Measurements from ENCODE around the gene TNFSF8.

DNA sequence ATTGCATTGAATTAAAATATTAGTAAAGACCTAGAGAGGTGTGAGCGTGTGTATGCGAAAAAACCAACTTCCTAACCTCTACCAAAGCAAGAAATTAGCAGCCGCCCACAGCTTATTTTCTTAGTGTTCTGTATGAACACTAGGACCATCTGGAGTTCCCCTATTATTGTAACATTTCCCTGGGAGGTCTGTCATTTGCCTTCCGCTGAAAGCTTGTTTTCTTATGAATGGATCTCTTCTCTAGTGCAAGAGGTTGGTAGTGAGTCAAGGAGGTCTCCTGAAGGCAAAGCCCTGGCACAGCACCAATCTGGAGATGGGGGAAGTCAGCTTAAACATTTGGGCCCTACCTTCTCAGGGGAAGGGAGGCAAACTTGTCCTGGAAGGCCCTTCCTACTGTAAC lies 10.8 kb downstream of the TNFSF8 start:
- no peak for TF ChIP-seq CTCF (IDR thresholded peaks at IDR 0.05)
- TF ChIP-seq EP300 (IDR thresholded peaks at IDR 0.05): no peak
- no peak for TF ChIP-seq POLR2A (IDR thresholded peaks at IDR 0.05)
